ENCODE measurements around the gene COL4A2.

The COL4A2 gene

GRCh38 chr13:110409581-110409992 lies 102.5 kb downstream of the COL4A2 start:
- Histone ChIP-seq H3K4me1 (ENCODE audit: low read depth, poor library complexity, severe bottlenecking) (no peaks in the 10 kb centered on the region), H3K4me3 (IDR thresholded peaks at IDR 0.05; ENCODE audit: insufficient read depth, low read depth, low read length) (no peak overlapping the region), H4K20me1 (ENCODE audit: insufficient read depth) (no peaks in the 10 kb centered on the region), H3K79me2 (ENCODE audit: insufficient read depth, low read depth) (no peaks in the 10 kb centered on the region), H2AFZ (ENCODE audit: low read depth) (no peak overlapping the region), H3K27me3 (ENCODE audit: insufficient read depth, low read depth) (no peaks in the 10 kb centered on the region), H3K4me2 (no peak overlapping the region), H3K27ac (no peak overlapping the region), H3K36me3 (ENCODE audit: insufficient read depth) (no peaks in the 10 kb centered on the region), H3K9ac (no peak overlapping the region)
- TF ChIP-seq CTCF (conservative IDR thresholded peaks at IDR 0.05; ENCODE audit: low read depth, low read length), result no peak

GRCh38 chr13:110410000-110410399 lies 102.9 kb downstream of the COL4A2 start:
- H2AFZ ChIP-seq (ENCODE audit: low read depth), result no peak overlapping the region
- H3K27ac ChIP-seq, result no peak overlapping the region
- H3K27me3 ChIP-seq (ENCODE audit: insufficient read depth, low read depth), result no peaks in the 10 kb centered on the region
- TF ChIP-seq CTCF (conservative IDR thresholded peaks at IDR 0.05; ENCODE audit: low read depth, low read length), result no peak
- no peak overlapping the region for H3K4me2 ChIP-seq
- no peaks in the 10 kb centered on the region for H3K79me2 ChIP-seq (ENCODE audit: insufficient read depth, low read depth)
- no peak overlapping the region for H3K9ac ChIP-seq
- H3K36me3 ChIP-seq (ENCODE audit: insufficient read depth), result no peaks in the 10 kb centered on the region
- H4K20me1 ChIP-seq (ENCODE audit: insufficient read depth), result no peaks in the 10 kb centered on the region
- H3K4me1 ChIP-seq (ENCODE audit: low read depth, poor library complexity, severe bottlenecking), result no peaks in the 10 kb centered on the region
- H3K4me3 ChIP-seq (IDR thresholded peaks at IDR 0.05; ENCODE audit: insufficient read depth, low read depth, low read length), result no peak overlapping the region

- Histone ChIP-seq H3K4me3 (IDR thresholded peaks at IDR 0.05; ENCODE audit: insufficient read depth, low read depth, low read length) (no peak overlapping the region), H3K79me2 (ENCODE audit: insufficient read depth, low read depth) (no peaks in the 10 kb centered on the region), H2AFZ (ENCODE audit: low read depth) (no peak overlapping the region), H3K27ac (no peak overlapping the region), H3K36me3 (ENCODE audit: insufficient read depth) (no peaks in the 10 kb centered on the region), H3K9ac (no peak overlapping the region), H3K27me3 (ENCODE audit: insufficient read depth, low read depth) (no peaks in the 10 kb centered on the region), H3K4me2 (no peak overlapping the region), H3K4me1 (ENCODE audit: low read depth, poor library complexity, severe bottlenecking) (peaks cover 3% of the 10 kb centered on the region), H4K20me1 (ENCODE audit: insufficient read depth) (no peaks in the 10 kb centered on the region)
- TF ChIP-seq CTCF (conservative IDR thresholded peaks at IDR 0.05; ENCODE audit: low read depth, low read length), result no peak
Measured at GRCh38 chr13:110410936-110411687, 104.0 kb downstream of the COL4A2 start.

- Histone ChIP-seq H3K27ac (no peak overlapping the region), H3K4me3 (IDR thresholded peaks at IDR 0.05; ENCODE audit: insufficient read depth, low read depth, low read length) (no peak overlapping the region), H3K9ac (no peak overlapping the region), H3K4me1 (ENCODE audit: low read depth, poor library complexity, severe bottlenecking) (peaks cover 8% of the 10 kb centered on the region), H4K20me1 (ENCODE audit: insufficient read depth) (no peaks in the 10 kb centered on the region), H3K27me3 (ENCODE audit: insufficient read depth, low read depth) (no peaks in the 10 kb centered on the region), H3K79me2 (ENCODE audit: insufficient read depth, low read depth) (no peaks in the 10 kb centered on the region), H2AFZ (ENCODE audit: low read depth) (peak overlapping the region; percentile 26; the same call in 1 of the 2 replicates), H3K36me3 (ENCODE audit: insufficient read depth) (no peaks in the 10 kb centered on the region), H3K4me2 (no peak overlapping the region)
- no peak for TF ChIP-seq CTCF (conservative IDR thresholded peaks at IDR 0.05; ENCODE audit: low read depth, low read length)
Measured at GRCh38 chr13:110411688-110412059, 104.6 kb downstream of the COL4A2 start.
